ENCODE results near the gene TIMP1.
A peak's percentile ranks its signal among the peaks of the same experiment; 100 is the strongest.

TIMP1 gene

GRCh38 chrX:47618923-47619485 is 36.8 kb downstream of the TIMP1 start:
- Histone ChIP-seq H3K27me3 (ENCODE audit: insufficient read depth, insufficient read length) (peaks cover 48% of the 10 kb centered on the region), H3K4me1 (ENCODE audit: insufficient read depth, insufficient read length) (peaks cover 5% of the 10 kb centered on the region), H3K36me3 (ENCODE audit: insufficient read depth, insufficient read length, low read length) (no peaks in the 10 kb centered on the region), H3K4me3 (ENCODE audit: insufficient read length, low read depth) (peak overlapping the region; percentile 44), H3K9me3 (ENCODE audit: insufficient read depth, low read length) (no peaks in the 10 kb centered on the region), H3K9ac (ENCODE audit: insufficient read length, low read depth) (no peak overlapping the region)
- TF ChIP-seq ZNF274 (IDR thresholded peaks at IDR 0.05; ENCODE audit: low read depth, low read length) = no peak
- TF ChIP-seq SUZ12 (IDR thresholded peaks at IDR 0.05; ENCODE audit: extremely low read depth, insufficient read depth, insufficient read length) = no peak
- TF ChIP-seq YY1 (IDR thresholded peaks at IDR 0.05; ENCODE audit: insufficient read depth, insufficient read length) = no peak
- DNase-seq (ENCODE audit: low read depth, low spot score) = no peak

- DNase-seq (ENCODE audit: low read depth, low spot score) = peak; percentile 74
Observed at GRCh38 chrX:47619486-47620302, 37.5 kb downstream of the TIMP1 start, which contains the start of gene SYN1. SYN1 (minus strand) TSS chrX:47619857; CDS start chrX:47619728, 129 bp downstream.

GRCh38 chrX:47620303-47620685 is 38.1 kb downstream of the TIMP1 start:
- Histone ChIP-seq H3K27me3 (ENCODE audit: insufficient read depth, insufficient read length) (peaks cover 48% of the 10 kb centered on the region), H3K4me3 (ENCODE audit: insufficient read length, low read depth) (no peak overlapping the region), H3K9me3 (ENCODE audit: insufficient read depth, low read length) (no peaks in the 10 kb centered on the region), H3K4me1 (ENCODE audit: insufficient read depth, insufficient read length) (peaks cover 5% of the 10 kb centered on the region), H3K9ac (ENCODE audit: insufficient read length, low read depth) (no peak overlapping the region), H3K36me3 (ENCODE audit: insufficient read depth, insufficient read length, low read length) (no peaks in the 10 kb centered on the region)
- no peak for DNase-seq (ENCODE audit: low read depth, low spot score)
- TF ChIP-seq ZNF274 (IDR thresholded peaks at IDR 0.05; ENCODE audit: low read depth, low read length) = no peak

More at GRCh38 chrX:47619486-47620302, 37.5 kb downstream of the TIMP1 start, which contains the start of gene SYN1:
- Histone ChIP-seq H3K4me3 (ENCODE audit: insufficient read length, low read depth) (peak within 1 kb of the TSS; percentile 44), H3K9me3 (ENCODE audit: insufficient read depth, low read length) (no peaks in the 10 kb centered on the region), H3K36me3 (ENCODE audit: insufficient read depth, insufficient read length, low read length) (no peaks in the 10 kb centered on the region), H3K9ac (ENCODE audit: insufficient read length, low read depth) (no peak within 1 kb of the TSS), H3K4me1 (ENCODE audit: insufficient read depth, insufficient read length) (peaks cover 5% of the 10 kb centered on the region), H3K27me3 (ENCODE audit: insufficient read depth, insufficient read length) (peaks cover 48% of the 10 kb centered on the region)
- TF ChIP-seq YY1 (IDR thresholded peaks at IDR 0.05; ENCODE audit: insufficient read depth, insufficient read length) (no peak), SUZ12 (IDR thresholded peaks at IDR 0.05; ENCODE audit: extremely low read depth, insufficient read depth, insufficient read length) (no peak), ZNF274 (IDR thresholded peaks at IDR 0.05; ENCODE audit: low read depth, low read length) (no peak)

DNA sequence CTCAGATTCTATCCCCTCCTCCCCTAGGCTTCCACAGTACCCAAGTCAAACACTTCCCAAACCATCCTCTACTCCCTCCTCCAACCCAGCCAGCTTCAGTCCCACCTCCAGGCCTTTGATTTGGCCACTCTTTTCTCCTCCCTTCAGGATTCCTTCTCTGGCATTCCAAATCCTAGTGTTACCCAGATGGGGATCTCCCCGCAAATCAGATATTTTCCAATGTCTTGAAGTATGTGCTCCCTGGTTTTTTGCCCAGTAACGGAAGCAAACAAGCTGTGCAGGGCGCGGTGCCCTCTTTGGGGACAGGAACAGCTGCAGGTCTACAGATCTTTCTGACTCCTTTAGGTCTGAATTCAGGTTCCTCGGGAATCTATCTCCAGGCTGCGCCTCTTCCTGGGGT is 39.6 kb downstream of the TIMP1 start:
- Histone ChIP-seq H3K9me3 (ENCODE audit: insufficient read depth, low read length) (no peaks in the 10 kb centered on the region), H3K4me3 (ENCODE audit: insufficient read length, low read depth) (no peak overlapping the region), H3K4me1 (ENCODE audit: insufficient read depth, insufficient read length) (peaks cover 5% of the 10 kb centered on the region), H3K9ac (ENCODE audit: insufficient read length, low read depth) (no peak overlapping the region), H3K27me3 (ENCODE audit: insufficient read depth, insufficient read length) (peaks cover 48% of the 10 kb centered on the region), H3K36me3 (ENCODE audit: insufficient read depth, insufficient read length, low read length) (no peaks in the 10 kb centered on the region)
- no peak for DNase-seq (ENCODE audit: low read depth, low spot score)
- no peak for TF ChIP-seq ZNF274 (IDR thresholded peaks at IDR 0.05; ENCODE audit: low read depth, low read length)
- TF ChIP-seq YY1 (IDR thresholded peaks at IDR 0.05; ENCODE audit: insufficient read depth, insufficient read length) = no peak
- TF ChIP-seq SUZ12 (IDR thresholded peaks at IDR 0.05; ENCODE audit: extremely low read depth, insufficient read depth, insufficient read length) = no peak

DNA sequence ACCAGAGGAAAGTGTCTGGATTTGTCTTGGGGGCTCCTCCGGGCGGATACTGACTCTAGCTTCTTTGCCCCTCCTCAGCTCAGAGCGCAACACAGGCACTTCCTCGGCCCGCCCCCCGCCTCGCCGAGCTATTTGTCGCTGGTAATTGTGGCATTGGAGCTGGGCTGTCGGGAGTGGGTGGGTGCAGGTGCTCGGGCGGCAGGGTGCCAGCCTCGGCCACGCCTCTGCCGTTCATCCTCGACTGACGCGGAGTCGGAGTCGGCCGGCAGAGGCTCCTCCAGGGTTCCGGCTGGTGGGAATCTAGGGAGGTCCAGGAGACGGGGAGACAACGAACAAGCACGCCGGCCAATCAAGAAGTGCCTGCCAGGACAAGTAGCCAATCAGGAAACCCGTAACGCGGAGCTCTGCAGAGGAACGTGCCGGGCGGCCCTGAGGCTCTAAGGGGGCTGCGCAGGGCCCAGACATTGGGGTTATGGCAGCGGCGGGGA is 41.3 kb downstream of the TIMP1 start:
- Histone ChIP-seq H3K27me3 (ENCODE audit: insufficient read depth, insufficient read length) (peaks cover 37% of the 10 kb centered on the region), H3K4me3 (ENCODE audit: insufficient read length, low read depth) (peak overlapping the region; percentile 26), H3K36me3 (ENCODE audit: insufficient read depth, insufficient read length, low read length) (no peaks in the 10 kb centered on the region), H3K4me1 (ENCODE audit: insufficient read depth, insufficient read length) (peaks cover 5% of the 10 kb centered on the region), H3K9ac (ENCODE audit: insufficient read length, low read depth) (no peak overlapping the region), H3K9me3 (ENCODE audit: insufficient read depth, low read length) (no peaks in the 10 kb centered on the region)
- TF ChIP-seq YY1 (IDR thresholded peaks at IDR 0.05; ENCODE audit: insufficient read depth, insufficient read length) = no peak
- TF ChIP-seq SUZ12 (IDR thresholded peaks at IDR 0.05; ENCODE audit: extremely low read depth, insufficient read depth, insufficient read length) = no peak
- no peak for TF ChIP-seq ZNF274 (IDR thresholded peaks at IDR 0.05; ENCODE audit: low read depth, low read length)
- peak; percentile 79 for DNase-seq (ENCODE audit: low read depth, low spot score)

- no peak for DNase-seq (ENCODE audit: low read depth, low spot score)
- TF ChIP-seq ZNF274 (IDR thresholded peaks at IDR 0.05; ENCODE audit: low read depth, low read length) = no peak
- TF ChIP-seq YY1 (IDR thresholded peaks at IDR 0.05; ENCODE audit: insufficient read depth, insufficient read length) = no peak
- no peak for TF ChIP-seq SUZ12 (IDR thresholded peaks at IDR 0.05; ENCODE audit: extremely low read depth, insufficient read depth, insufficient read length)
- no peaks in the 10 kb centered on the region for H3K9me3 ChIP-seq (ENCODE audit: insufficient read depth, low read length)
Observed at GRCh38 chrX:47625365-47625764, 43.1 kb downstream of the TIMP1 start.

GRCh38 chrX:47628982-47629381 is 46.7 kb downstream of the TIMP1 start:
- Histone ChIP-seq H3K9me3 (ENCODE audit: insufficient read depth, low read length) (no peaks in the 10 kb centered on the region), H3K4me1 (ENCODE audit: insufficient read depth, insufficient read length) (peaks cover 5% of the 10 kb centered on the region), H3K27me3 (ENCODE audit: insufficient read depth, insufficient read length) (no peaks in the 10 kb centered on the region), H3K9ac (ENCODE audit: insufficient read length, low read depth) (no peak overlapping the region), H3K36me3 (ENCODE audit: insufficient read depth, insufficient read length, low read length) (peaks cover 5% of the 10 kb centered on the region), H3K4me3 (ENCODE audit: insufficient read length, low read depth) (no peak overlapping the region)
- DNase-seq (ENCODE audit: low read depth, low spot score) = no peak
- TF ChIP-seq ZNF274 (IDR thresholded peaks at IDR 0.05; ENCODE audit: low read depth, low read length) (no peak), YY1 (IDR thresholded peaks at IDR 0.05; ENCODE audit: insufficient read depth, insufficient read length) (no peak), SUZ12 (IDR thresholded peaks at IDR 0.05; ENCODE audit: extremely low read depth, insufficient read depth, insufficient read length) (no peak)

More at GRCh38 chrX:47625365-47625764, 43.1 kb downstream of the TIMP1 start:
- Histone ChIP-seq H3K36me3 (ENCODE audit: insufficient read depth, insufficient read length, low read length) (no peaks in the 10 kb centered on the region), H3K27me3 (ENCODE audit: insufficient read depth, insufficient read length) (peaks cover 29% of the 10 kb centered on the region), H3K4me1 (ENCODE audit: insufficient read depth, insufficient read length) (peaks cover 8% of the 10 kb centered on the region), H3K4me3 (ENCODE audit: insufficient read length, low read depth) (no peak overlapping the region), H3K9ac (ENCODE audit: insufficient read length, low read depth) (no peak overlapping the region)

All from NT2/D1 (cell line).